HL-60 (cell line): ENCODE measurements around the gene TRMT61B.

Experiments used
- CTCF ChIP-seq: IDR thresholded peaks from one replicate; pipeline ENCODE4 v1.5.1; 2011; ENCODE audit warnings: low read length, control low read depth, inconsistent platforms; ENCODE audit not compliant: insufficient read depth
- REST ChIP-seq: IDR thresholded peaks from 2 replicates; pipeline ENCODE4 v1.6.1; 2012; ENCODE audit warnings: low read depth; ENCODE audit not compliant: insufficient replicate concordance
- SPI1 ChIP-seq: IDR thresholded peaks from 2 replicates; pipeline ENCODE4 v1.6.1; 2012; ENCODE audit warnings: low read depth, mild to moderate bottlenecking, borderline replicate concordance

- TF ChIP-seq CTCF, result no peak
- TF ChIP-seq SPI1, result no peak
- TF ChIP-seq REST, result no peak
Measured at GRCh38 chr2:28855193-28855592, 14.9 kb downstream of the TRMT61B start.
